Measurements from ENCODE around the gene JAML. TPM values are rescaled to one million over a fixed set of nuclear protein-coding genes. Genes with fewer than 3 reads are reported as not detected.

Gene JAML
- total and polyA plus RNA-seq, 2 of the 13 experiments (the other 11 are each of a cell fraction or from before 2014, with no cell fraction given) = 2.0 to 3.3 TPM

DNA sequence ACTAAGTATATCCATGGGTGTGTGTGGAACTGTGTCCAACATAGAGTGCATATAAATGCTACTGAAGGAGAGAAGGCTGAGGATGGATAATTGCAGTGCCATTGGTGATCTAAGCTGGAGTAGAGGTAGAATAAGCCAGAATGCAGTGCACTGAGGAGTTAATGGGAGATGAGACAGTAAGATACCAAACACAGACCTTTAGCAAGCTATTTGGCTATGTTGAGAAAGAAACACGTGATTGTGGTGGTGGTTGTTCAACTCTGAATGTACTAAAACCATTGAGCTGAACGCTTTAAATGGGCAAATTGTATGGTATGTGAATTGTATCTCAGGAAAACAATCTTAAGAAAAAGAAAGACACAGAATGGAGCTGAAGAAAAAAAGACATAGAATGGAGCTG is 22.8 kb downstream of the JAML start (continued):
- TF ChIP-seq ZNF34 (CRISPR knock-in tag; IDR thresholded peaks at IDR 0.05; ENCODE audit: borderline replicate concordance) (no peak), EZH2 (conservative IDR thresholded peaks at IDR 0.05; ENCODE audit: low read depth, low read length) (no peak), ZNF652 (CRISPR knock-in tag; IDR thresholded peaks at IDR 0.05; ENCODE audit: borderline replicate concordance, low read depth) (0 out of 2 replicates have a peak, but pooled peaks have one; percentile 30), ZSCAN12 (CRISPR knock-in tag; IDR thresholded peaks at IDR 0.05) (no peak), FOXM1 (CRISPR knock-in tag; IDR thresholded peaks at IDR 0.05) (no peak), CHD4 (IDR thresholded peaks at IDR 0.05; ENCODE audit: borderline replicate concordance, low read length) (no peak), PPARG (CRISPR knock-in tag; conservative IDR thresholded peaks at IDR 0.05) (no peak), HMGA1 (CRISPR knock-in tag; conservative IDR thresholded peaks at IDR 0.05) (no peak), SALL2 (CRISPR knock-in tag; IDR thresholded peaks at IDR 0.05) (0 out of 2 replicates have a peak, but pooled peaks have one; percentile 5), CBFB (CRISPR knock-in tag; IDR thresholded peaks at IDR 0.05) (no peak), ATF1 (CRISPR knock-in tag; IDR thresholded peaks at IDR 0.05) (no peak), ZNF549 (CRISPR knock-in tag; IDR thresholded peaks at IDR 0.05) (no peak)
- TF ChIP-seq, protein P1, sequence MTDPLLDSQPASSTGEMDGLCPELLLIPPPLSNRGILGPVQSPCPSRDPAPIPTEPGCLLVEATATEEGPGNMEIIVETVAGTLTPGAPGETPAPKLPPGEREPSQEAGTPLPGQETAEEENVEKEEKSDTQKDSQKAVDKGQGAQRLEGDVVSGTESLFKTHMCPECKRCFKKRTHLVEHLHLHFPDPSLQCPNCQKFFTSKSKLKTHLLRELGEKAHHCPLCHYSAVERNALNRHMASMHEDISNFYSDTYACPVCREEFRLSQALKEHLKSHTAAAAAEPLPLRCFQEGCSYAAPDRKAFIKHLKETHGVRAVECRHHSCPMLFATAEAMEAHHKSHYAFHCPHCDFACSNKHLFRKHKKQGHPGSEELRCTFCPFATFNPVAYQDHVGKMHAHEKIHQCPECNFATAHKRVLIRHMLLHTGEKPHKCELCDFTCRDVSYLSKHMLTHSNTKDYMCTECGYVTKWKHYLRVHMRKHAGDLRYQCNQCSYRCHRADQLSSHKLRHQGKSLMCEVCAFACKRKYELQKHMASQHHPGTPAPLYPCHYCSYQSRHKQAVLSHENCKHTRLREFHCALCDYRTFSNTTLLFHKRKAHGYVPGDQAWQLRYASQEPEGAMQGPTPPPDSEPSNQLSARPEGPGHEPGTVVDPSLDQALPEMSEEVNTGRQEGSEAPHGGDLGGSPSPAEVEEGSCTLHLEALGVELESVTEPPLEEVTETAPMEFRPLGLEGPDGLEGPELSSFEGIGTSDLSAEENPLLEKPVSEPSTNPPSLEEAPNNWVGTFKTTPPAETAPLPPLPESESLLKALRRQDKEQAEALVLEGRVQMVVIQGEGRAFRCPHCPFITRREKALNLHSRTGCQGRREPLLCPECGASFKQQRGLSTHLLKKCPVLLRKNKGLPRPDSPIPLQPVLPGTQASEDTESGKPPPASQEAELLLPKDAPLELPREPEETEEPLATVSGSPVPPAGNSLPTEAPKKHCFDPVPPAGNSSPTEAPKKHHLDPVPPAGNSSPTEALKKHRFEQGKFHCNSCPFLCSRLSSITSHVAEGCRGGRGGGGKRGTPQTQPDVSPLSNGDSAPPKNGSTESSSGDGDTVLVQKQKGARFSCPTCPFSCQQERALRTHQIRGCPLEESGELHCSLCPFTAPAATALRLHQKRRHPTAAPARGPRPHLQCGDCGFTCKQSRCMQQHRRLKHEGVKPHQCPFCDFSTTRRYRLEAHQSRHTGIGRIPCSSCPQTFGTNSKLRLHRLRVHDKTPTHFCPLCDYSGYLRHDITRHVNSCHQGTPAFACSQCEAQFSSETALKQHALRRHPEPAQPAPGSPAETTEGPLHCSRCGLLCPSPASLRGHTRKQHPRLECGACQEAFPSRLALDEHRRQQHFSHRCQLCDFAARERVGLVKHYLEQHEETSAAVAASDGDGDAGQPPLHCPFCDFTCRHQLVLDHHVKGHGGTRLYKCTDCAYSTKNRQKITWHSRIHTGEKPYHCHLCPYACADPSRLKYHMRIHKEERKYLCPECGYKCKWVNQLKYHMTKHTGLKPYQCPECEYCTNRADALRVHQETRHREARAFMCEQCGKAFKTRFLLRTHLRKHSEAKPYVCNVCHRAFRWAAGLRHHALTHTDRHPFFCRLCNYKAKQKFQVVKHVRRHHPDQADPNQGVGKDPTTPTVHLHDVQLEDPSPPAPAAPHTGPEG (CRISPR knock-in tag; IDR thresholded peaks at IDR 0.05) = 0 out of 2 replicates have a peak, but pooled peaks have one; percentile 14
- TF ChIP-seq, protein P2, sequence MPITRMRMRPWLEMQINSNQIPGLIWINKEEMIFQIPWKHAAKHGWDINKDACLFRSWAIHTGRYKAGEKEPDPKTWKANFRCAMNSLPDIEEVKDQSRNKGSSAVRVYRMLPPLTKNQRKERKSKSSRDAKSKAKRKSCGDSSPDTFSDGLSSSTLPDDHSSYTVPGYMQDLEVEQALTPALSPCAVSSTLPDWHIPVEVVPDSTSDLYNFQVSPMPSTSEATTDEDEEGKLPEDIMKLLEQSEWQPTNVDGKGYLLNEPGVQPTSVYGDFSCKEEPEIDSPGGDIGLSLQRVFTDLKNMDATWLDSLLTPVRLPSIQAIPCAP (CRISPR knock-in tag; IDR thresholded peaks at IDR 0.05; ENCODE audit: low read depth) = no peak
- TF ChIP-seq, protein P3, sequence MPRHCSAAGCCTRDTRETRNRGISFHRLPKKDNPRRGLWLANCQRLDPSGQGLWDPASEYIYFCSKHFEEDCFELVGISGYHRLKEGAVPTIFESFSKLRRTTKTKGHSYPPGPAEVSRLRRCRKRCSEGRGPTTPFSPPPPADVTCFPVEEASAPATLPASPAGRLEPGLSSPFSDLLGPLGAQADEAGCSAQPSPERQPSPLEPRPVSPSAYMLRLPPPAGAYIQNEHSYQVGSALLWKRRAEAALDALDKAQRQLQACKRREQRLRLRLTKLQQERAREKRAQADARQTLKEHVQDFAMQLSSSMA (CRISPR knock-in tag; IDR thresholded peaks at IDR 0.05) = no peak
- TF ChIP-seq, protein P4, sequence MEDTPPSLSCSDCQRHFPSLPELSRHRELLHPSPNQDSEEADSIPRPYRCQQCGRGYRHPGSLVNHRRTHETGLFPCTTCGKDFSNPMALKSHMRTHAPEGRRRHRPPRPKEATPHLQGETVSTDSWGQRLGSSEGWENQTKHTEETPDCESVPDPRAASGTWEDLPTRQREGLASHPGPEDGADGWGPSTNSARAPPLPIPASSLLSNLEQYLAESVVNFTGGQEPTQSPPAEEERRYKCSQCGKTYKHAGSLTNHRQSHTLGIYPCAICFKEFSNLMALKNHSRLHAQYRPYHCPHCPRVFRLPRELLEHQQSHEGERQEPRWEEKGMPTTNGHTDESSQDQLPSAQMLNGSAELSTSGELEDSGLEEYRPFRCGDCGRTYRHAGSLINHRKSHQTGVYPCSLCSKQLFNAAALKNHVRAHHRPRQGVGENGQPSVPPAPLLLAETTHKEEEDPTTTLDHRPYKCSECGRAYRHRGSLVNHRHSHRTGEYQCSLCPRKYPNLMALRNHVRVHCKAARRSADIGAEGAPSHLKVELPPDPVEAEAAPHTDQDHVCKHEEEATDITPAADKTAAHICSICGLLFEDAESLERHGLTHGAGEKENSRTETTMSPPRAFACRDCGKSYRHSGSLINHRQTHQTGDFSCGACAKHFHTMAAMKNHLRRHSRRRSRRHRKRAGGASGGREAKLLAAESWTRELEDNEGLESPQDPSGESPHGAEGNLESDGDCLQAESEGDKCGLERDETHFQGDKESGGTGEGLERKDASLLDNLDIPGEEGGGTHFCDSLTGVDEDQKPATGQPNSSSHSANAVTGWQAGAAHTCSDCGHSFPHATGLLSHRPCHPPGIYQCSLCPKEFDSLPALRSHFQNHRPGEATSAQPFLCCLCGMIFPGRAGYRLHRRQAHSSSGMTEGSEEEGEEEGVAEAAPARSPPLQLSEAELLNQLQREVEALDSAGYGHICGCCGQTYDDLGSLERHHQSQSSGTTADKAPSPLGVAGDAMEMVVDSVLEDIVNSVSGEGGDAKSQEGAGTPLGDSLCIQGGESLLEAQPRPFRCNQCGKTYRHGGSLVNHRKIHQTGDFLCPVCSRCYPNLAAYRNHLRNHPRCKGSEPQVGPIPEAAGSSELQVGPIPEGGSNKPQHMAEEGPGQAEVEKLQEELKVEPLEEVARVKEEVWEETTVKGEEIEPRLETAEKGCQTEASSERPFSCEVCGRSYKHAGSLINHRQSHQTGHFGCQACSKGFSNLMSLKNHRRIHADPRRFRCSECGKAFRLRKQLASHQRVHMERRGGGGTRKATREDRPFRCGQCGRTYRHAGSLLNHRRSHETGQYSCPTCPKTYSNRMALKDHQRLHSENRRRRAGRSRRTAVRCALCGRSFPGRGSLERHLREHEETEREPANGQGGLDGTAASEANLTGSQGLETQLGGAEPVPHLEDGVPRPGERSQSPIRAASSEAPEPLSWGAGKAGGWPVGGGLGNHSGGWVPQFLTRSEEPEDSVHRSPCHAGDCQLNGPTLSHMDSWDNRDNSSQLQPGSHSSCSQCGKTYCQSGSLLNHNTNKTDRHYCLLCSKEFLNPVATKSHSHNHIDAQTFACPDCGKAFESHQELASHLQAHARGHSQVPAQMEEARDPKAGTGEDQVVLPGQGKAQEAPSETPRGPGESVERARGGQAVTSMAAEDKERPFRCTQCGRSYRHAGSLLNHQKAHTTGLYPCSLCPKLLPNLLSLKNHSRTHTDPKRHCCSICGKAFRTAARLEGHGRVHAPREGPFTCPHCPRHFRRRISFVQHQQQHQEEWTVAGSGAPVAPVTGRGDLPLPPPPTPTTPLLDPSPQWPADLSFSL (CRISPR knock-in tag; IDR thresholded peaks at IDR 0.05) = no peak
